ENCODE measurements around the gene SSBP3.

DNA sequence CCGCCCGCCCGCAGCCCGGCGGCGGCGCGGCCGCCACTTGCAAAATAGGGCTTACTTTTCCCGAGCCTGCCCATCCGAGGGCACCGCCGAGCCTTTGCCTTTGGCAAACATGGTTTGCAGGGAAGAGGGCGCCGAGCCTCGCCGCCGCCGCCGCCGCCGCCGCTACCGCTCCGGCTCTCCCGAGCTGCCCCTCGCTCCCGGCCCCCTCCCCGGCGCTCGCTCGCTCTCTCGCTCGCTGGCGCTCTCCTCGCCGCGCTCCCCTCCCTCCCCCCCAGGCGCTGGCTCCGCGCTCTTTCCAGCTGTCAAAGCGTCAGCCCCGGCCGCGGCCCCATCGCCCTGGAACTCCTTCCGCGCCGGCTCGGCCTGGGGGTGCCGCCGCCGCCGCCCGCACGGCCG lies 298 bp downstream of the SSBP3 start:
- TF ChIP-seq TAF1 (IDR thresholded peaks at IDR 0.05; ENCODE audit: borderline replicate concordance, insufficient read depth, low read length) (no peak), SIN3A (IDR thresholded peaks at IDR 0.05; ENCODE audit: borderline replicate concordance, insufficient read depth, low read length) (no peak)

Data from PFSK-1 (cell line).